ENCODE measurements around the gene P4HB. TPM values are rescaled to one million over a fixed set of nuclear protein-coding genes. Genes with fewer than 3 reads are reported as not detected.

P4HB gene
- total and polyA plus RNA-seq, 2 of the 4 experiments (the other 2 are of a cell fraction) = 599 to 932 TPM

- Histone ChIP-seq H3K4ac (ENCODE audit: low read depth, low read length) (no peak overlapping the region), H4K91ac (ENCODE audit: insufficient read depth, low read depth, low read length) (no peak overlapping the region), H2BK15ac (ENCODE audit: low read depth, low read length) (no peak overlapping the region), H3K27me3 (ENCODE audit: control insufficient read depth, insufficient read depth, low read length) (peaks cover 40% of the 10 kb centered on the region), H2BK5ac (ENCODE audit: low read depth, low read length, poor library complexity, severe bottlenecking) (no peak overlapping the region), H3K4me2 (ENCODE audit: low read depth, low read length) (no peak overlapping the region), H3K23ac (ENCODE audit: low read depth, low read length) (no peak overlapping the region), H2BK20ac (ENCODE audit: low read depth, low read length) (no peak overlapping the region), H3K9ac (ENCODE audit: low read depth, low read length) (no peak overlapping the region), H3K18ac (ENCODE audit: low read depth, low read length) (no peak overlapping the region), H3K36me3 (ENCODE audit: control insufficient read depth, insufficient read depth, low read length) (no peaks in the 10 kb centered on the region), H2AK9ac (replicated peaks; ENCODE audit: low read depth, low read length, poor library complexity) (no peak overlapping the region), H3K9me3 (ENCODE audit: control insufficient read depth, insufficient read depth, low read length) (peaks cover 3% of the 10 kb centered on the region; the same call in 1 of the 2 replicates), H3K79me1 (ENCODE audit: low read depth in 1 of 2, low read length in 2 of 2) (no peaks in the 10 kb centered on the region), H3K14ac (replicated peaks; ENCODE audit: low read depth, low read length) (no peak overlapping the region), H4K20me1 (ENCODE audit: insufficient read depth, low read length) (no peaks in the 10 kb centered on the region), H4K5ac (ENCODE audit: low read depth, low read length) (no peak overlapping the region), H4K8ac (ENCODE audit: low read depth in 2 of 2, low read length in 2 of 2) (no peak overlapping the region), H2BK120ac (ENCODE audit: low read depth, low read length) (no peak overlapping the region), H2AFZ (replicated peaks; ENCODE audit: low read length, poor library complexity) (no peak overlapping the region), H3K27ac (ENCODE audit: insufficient read depth, low read length) (no peak overlapping the region), H3K4me1 (ENCODE audit: control insufficient read depth, insufficient read depth, low read length) (peaks cover 5% of the 10 kb centered on the region; the same call in 1 of the 2 replicates), H2AK5ac (ENCODE audit: low read depth, low read length) (no peak overlapping the region), H3K56ac (ENCODE audit: extremely low read depth, insufficient read depth, low read length) (no peak overlapping the region), H3K4me3 (ENCODE audit: insufficient read depth, low read depth, low read length) (no peak overlapping the region), H3K9me1 (ENCODE audit: insufficient read depth, low read length) (0 out of 2 replicates have a peak, but pooled peaks cover 1% of the 10 kb centered on the region)
- ChIA-PET CTCF (no interaction called here), POLR2A (ENCODE audit: unreplicated experiment) (no interaction called here)
- intact Hi-C loops (cut with micrococcal nuclease) = no loop called here
- dilution Hi-C loops (cut with HindIII; ENCODE audit: low sequenced_read_pairs, unreplicated experiment) = no loop called here
- in situ Hi-C loops (cut with MboI; ENCODE audit: low sequenced_read_pairs) = no loop called here
- WGBS, 2 experiments (ENCODE audit: extremely low coverage in 2 of 2, insufficient read length in 1 of 2) = 82% methylated on average over 16 of the region's 42 CpGs; no CpG with 5 or more reads in 1 of the 2 experiments
- TF ChIP-seq FOS (IDR thresholded peaks at IDR 0.05; ENCODE audit: low read depth, low read length) = no peak
- TF ChIP-seq MAZ (IDR thresholded peaks at IDR 0.05; ENCODE audit: borderline replicate concordance, low read depth, low read length) = no peak
- no peak for TF ChIP-seq USF2 (IDR thresholded peaks at IDR 0.05; ENCODE audit: low read depth, low read length)
- ATAC-seq (ENCODE audit: low read depth) (no peak), DNase-seq (no peak)
- BruUV-seq (replicated peaks) = no TSS peak
Measured at GRCh38 chr17:81810892-81811704, 49.2 kb downstream of the P4HB start.
